ENCODE results near the gene OR10V1. TPM values are rescaled to one million over a fixed set of nuclear protein-coding genes. Genes with fewer than 3 reads are reported as not detected.
A peak's percentile ranks its signal among the peaks of the same experiment; 100 is the strongest.
"Not testable (repeated sequence)": the region's sequence is repeated elsewhere in the genome, so short reads cannot be mapped to it uniquely, and the experiment has no call there.

OR10V1 gene
- total RNA-seq, 1 donor from 2014 or later: not detected

DNA sequence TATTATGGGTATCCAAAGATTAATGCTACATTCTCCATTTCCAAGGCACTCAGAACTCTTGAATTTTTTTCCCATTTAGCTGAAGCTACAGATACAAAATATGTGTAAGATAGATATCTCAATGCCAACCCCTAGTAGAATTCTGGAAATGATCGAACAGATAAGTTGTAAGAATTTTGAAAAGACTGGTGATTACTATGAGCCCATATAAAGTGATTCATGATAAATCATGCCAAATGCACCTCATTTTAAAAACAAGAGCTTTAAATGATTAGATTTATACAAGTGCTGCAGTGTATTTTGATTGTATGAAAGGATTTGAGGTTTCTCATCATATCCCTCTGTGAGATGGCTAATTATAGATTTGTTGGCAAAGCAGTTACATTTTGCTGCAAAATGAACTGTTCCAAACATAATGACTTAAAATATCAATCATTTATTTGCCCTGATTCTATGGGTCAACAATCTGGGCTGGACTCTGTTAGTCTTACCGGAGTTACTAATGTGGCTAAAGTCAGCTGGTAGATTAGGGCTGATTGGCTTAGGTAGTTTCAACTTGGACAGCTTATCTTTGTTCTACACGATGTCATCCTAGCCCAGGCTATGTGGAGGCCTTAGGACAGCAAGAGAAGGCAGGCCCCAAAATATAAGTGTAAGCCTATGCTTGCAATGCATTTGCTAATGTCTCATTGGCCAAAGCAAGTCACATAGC, 3.4 kb downstream of the OR10V1 start:
- DNase-seq (ENCODE audit: low read depth in 2 of 2): no peak

DNA sequence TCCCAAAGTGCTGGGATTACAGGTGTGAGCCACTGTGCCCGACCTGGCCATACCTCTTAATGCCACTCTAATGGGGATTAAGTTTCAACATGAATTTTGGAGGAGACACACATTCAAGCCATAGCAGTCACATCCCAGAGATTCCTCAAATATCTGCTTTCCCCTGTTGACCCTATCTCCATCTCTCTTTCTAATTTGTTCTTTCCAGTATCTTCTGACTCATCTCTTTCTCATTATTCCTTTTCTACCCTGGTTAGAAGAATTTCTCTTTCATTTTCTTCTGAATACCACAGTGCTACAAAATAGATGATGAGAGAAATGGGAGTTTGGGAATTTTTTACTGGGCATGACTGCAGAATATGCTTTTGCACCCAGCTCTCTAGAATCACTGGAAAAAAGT, 5.1 kb downstream of the OR10V1 start:
- DNase-seq (ENCODE audit: low read depth in 2 of 2): no peak

DNA sequence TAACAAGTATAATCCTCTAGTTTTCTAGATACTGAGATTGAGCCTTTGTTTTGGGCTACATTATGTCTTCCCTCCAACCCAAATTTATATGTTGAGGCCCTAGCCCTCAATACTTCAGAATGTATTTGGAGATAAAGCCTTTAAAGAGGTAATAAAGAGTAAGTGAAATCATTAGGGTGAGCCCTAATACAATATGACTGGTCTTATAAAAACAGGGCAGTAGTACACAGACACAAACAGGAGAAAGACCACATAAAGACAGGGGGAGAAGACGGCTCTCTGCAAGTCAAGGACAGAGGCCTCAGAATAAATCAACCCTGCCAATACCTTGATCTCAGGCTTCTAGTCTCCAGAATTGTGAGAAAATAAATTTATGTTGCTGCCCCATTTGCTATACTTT, 6.3 kb downstream of the OR10V1 start:
- no peak for DNase-seq (ENCODE audit: low read depth in 2 of 2)

DNA sequence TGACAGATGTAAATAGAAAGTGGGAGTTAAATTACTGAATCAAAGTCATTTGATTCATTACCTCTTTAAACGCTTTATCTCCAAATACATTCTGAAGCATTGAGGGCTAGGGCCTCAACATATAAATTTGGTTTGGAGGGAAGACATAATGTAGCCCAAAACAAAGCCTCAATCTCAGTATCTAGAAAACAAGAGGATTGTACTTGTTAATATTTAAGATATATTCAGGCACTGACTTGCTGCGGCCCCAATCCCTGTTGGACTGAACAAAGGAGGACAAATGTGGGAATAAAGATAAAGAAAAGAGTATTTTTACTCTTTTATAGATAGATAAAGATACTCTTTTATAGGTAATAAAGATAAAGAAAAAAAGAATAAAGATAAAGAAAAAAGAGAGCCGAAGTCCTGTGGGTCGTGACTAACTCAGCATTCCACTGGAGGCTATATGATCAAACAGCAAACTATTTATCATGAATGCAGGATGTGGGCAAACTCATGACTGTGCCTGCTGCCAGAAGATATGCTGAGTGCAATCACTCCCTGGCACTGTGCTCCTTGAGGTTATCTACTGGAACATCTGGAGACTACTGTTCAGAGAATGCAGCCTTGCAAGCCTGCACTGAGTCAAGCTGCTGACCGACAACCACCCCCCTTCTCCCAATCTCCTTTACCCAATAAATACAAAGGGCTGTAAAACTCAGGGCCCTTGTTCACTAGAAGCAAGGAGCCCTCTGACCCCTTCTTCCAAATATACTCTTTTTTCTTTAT, 6.9 kb downstream of the OR10V1 start:
- peak in 1 of 2 donors; percentile 70 for DNase-seq (ENCODE audit: low read depth in 2 of 2)

DNA sequence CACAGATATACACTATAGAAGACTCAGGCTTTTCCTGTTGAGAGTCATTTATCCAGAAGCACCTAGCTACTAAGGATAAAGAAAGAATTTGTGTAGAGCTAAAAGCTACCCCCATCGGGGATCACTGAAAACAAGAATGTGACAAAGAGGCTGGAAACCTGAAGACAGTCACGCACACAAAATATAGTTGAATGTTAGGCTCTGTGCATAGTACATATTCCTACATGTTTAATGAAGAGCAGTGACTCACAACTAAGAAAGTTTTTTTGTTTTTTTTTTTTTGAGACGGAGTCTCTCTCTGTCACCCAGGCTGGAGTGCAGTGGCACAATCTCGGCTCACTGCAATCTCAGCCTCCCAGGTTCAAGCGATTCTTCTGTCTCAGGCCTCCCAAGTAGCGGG, 8.4 kb downstream of the OR10V1 start:
- DNase-seq (ENCODE audit: low read depth in 2 of 2): no peak

DNA sequence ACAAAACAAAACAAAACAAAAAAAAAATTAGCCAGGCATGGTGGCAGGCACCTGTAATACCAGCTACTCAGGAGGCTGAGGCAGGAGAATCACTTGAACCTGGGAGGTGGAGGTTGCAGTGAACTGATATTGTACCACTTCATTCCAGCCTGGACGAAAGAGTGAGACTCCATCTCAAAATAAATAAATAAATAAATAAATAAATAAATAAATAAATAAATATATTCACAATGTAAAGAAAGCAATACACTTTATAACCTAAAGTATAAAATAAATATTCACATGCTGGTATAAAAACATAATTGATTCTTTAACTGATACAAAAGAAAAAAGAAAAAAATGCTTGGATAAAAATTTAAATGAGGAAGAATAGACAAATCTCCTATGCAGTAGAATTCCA, 10.1 kb downstream of the OR10V1 start:
- not testable (repeated sequence) for DNase-seq (ENCODE audit: low read depth in 2 of 2)

DNA sequence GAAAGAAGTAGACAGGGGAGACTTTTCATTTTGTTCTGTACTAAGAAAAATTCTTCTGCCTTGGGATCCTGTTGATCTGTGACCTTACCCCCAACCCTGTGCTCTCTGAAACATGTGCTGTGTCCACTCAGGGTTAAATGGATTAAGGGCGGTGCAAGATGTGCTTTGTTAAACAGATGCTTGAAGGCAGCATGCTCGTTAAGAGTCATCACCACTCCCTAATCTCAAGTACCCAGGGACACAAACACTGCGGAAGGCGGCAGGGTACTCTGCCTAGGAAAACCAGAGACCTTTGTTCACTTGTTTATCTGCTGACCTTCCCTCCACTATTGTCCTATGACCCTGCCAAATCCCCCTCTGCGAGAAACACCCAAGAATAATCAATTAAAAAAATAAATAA, 13.5 kb downstream of the OR10V1 start:
- not testable (repeated sequence) for DNase-seq (ENCODE audit: low read depth in 2 of 2)

DNA sequence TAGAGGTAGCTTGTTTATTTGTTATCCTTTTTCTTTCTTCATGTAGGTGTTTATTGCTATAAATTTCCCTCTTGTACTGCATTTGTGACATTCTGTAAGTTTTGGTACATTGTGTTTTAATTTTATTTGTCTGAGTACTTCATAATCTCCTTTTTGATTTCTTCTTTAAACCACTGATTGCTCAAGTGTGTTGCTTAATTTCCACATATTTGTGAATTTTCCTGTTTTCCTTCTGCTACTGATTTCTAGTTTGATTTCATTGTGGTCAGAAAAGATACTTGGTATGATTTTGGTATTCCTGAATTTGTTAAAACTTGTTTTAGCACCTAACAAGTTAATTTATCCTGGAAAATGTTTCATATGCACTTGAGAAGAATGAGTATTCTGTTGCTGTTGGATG, 15.1 kb downstream of the OR10V1 start:
- DNase-seq (ENCODE audit: low read depth in 2 of 2): no peak

DNA sequence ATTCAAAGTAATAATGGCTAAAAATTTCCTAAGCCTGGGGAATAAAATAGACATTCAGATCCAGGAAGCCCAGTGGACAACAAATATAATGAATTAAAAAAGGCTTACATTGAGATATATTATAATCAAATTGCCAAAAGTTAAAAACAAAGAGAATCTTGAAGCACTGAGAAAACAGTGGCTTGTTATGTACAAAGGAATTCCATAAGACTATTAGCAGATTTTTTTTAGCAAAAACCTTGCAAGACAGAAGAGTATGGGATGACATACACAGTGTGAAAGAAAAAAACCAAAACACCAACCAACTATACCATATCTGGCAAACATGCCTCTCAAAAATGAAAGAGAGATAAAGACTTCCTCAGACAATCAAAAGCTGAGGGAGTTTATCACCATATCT, 20.7 kb downstream of the OR10V1 start:
- DNase-seq (ENCODE audit: low read depth in 2 of 2): no peak

DNA sequence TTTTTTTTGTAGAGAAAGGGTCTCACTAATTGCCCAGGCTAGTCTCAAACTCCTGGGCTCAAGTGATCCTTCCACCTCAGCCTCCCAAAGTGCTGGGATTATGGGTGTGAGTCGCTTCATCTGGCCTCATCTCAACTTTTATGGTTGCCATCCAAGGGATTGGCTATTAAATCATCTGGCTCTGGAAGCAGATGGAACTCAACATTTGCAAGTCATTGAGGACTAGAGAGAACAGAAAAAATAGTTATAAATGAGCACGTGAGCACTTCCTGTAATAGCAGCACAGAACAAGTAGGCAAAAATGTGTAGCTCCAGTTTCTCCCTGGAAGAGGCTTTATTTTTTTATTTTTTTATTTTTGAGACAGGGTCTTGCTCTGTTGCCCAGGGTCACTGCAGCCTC, 22.5 kb downstream of the OR10V1 start:
- DNase-seq (ENCODE audit: low read depth in 2 of 2): no peak

DNA sequence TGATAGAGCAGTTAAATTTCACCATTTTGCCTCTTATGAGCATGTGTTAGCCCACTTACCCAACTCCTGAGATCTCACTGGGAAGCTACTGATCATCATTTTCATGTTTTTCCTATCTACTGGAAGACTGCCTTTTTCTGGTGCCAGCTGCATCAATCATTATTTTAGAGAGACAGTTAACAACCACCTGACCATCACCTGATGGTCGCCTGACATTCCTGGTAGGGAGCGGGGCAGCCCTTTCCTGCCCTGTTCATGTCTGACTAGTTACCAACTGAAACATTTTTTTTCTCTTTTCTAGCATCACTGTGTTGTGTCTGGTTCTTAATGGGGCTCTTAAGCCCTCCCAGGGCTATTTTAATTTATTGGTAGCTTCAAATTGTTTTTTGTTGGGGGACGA, 24.6 kb downstream of the OR10V1 start:
- no peak for DNase-seq (ENCODE audit: low read depth in 2 of 2)

DNA sequence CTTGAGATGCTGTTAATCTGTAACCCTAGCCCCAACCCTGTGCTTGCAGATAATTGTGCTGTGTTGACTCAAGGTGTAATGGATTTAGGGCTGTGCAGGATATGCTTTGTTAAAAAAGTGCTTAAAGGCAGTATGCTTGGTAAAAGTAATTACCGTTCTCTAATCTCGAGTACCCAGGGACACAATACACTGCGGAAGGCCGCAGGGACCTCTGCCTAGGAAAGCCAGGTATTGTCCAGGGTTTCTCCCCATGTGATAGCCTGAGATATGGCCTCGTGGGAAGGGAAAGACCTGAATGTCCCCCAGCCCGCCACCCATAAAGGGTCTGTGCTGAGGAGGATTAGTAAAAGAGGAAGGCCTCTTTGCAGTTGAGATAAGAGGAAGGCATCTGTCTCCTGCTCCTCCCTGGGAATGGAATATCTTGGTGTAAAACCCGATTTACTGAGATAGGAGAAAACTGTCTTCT, 32.4 kb downstream of the OR10V1 start:
- DNase-seq (ENCODE audit: low read depth in 2 of 2): not testable (repeated sequence)

DNA sequence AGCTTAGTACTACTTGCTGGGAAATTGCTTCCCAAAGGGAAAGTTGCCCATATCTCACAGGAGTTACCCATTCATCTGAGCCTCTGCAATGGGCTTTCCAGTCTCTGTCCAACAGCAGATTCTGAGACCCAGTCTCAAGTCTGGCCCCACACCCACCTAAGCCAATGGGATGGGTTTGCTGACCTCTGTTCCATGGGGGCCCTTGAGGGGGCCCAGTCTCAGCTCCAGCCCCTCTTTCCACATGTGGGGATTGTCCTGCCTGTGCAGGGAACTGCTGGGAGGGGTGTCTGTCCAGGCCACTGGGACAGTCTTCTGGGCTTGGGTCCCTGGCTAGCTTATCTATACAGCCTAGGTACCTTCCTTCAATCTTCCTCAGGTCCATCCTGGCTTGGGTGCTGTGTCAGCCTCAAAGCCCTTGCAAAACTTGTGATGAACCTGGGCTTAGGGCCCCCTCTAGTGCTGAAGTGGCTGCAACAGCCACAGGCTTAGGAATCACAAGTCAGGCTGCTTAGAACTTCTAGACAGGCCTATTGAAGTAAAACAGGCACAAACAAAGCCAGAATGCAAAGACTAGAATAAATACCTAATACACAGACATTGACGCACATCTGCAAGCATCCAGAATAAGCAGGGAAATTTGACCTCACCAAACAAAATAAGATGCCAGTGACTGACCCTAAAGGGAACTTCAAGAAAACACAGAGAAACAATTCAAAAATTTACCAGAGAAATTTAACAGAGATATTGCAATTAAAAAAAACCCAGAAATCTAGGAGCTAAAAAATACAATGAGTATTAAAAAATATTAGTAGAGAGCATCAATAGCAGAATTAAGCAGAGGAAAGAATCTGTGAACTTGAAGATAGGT, 33.1 kb downstream of the OR10V1 start:
- DNase-seq (ENCODE audit: low read depth in 2 of 2): peak; percentile 71 to 81

DNA sequence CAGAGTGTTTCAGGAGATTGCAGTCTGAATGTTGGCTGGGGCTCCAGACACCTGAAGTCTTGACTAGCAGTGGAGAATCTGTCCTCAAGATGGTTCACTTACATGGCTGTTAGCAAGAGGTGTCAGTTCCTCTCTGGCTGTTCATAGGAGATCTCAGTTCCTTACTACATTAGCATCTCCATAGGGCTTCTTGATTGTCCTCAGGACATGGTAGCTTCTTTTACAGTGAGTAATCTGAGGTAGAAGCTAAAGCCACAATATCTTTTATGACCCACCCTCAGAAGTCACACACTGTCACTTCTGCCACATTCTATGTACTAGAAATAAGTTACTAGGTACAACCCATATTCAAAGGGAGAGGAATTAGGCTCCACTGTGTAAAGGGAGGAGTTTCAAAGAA, 34.3 kb downstream of the OR10V1 start:
- no peak for DNase-seq (ENCODE audit: low read depth in 2 of 2)

DNA sequence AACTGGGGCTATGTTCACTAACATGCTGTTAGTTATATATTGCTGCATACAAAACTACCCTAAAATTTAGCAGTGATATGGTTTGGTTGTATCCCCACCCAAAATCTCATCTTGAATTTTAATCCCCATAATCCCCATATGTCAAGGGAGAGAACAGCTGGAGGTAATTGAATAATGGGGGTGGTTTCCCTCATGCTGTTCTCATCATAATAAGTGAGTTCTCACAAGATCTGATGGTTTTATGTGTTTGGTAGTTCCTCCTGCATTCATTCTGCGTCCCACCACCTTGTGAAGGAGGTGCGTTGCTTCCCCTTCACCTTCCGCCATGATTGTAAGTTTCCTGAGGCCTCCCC, 34.9 kb downstream of the OR10V1 start:
- no peak for DNase-seq (ENCODE audit: low read depth in 2 of 2)

DNA sequence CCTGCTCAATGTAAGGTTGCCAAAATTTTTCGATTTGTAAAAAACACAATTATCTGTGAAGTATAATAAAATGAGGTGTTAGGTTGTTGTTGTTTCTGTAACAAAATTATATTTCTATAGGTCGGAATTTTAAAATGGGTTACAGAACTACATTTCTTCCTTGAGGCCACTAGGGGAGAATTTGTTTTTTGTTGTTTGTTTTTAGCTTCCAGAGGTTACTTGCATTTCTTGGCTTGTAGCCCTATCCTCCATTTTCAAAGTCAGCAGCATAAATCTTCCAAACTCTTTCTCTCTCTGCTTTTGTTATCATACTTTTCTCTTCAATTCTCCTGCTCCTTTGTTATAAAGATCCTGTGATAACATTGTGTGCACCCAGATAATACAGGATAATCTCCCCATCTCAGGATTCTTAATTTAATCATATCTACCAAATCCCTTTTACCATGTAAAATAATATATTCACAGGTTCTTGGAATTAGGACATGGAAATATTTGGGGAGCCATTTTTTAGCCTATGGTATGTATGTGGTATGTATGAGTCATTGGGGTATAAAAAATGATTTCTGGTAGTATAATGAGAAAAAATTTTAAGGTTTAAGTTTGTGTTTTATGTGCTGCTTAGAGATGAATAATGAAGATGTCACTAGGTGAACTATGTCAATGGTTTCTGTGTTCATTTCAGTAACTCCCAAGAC, 35.4 kb downstream of the OR10V1 start:
- no peak for DNase-seq (ENCODE audit: low read depth in 2 of 2)

DNA sequence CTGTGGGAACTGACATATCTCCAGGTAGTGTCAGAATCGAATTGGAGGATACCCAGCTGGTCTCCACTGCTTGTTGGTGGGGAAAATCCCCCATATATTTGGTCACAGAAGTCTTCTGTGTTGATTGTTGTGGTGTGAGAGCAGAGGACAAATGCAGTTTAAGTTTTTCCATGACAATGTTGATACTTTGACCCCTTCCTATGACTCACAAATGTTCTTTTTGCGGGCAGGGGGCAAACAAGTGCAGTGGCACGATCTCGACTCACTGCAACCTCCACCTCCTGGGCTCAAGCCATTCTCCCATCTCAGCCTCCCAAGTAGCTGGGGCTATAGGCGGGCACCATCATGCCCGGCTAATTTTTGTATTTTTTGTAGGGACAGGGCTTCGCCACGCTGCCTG, 37.4 kb downstream of the OR10V1 start:
- peak in 1 of 2 donors; percentile 20 for DNase-seq (ENCODE audit: low read depth in 2 of 2)

DNA sequence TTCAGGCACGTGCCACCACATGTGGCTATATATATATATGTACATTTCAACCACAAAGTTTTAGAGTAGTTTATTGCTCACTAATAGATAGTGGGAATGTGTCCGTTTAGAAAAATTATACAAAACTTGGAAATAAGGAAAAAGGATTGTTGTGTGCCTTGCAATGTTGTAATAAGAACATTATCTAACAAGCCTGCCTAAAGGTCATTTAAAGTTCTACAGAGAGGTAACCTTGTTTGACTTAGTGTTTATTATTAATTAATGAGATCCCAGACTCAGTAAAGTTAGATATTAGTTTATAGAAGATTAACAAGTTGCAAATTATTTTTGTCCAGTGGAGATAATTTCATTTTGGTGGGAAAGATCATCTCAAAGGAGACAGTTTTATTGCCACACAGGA, 39.4 kb downstream of the OR10V1 start:
- no peak for DNase-seq (ENCODE audit: low read depth in 2 of 2)

DNA sequence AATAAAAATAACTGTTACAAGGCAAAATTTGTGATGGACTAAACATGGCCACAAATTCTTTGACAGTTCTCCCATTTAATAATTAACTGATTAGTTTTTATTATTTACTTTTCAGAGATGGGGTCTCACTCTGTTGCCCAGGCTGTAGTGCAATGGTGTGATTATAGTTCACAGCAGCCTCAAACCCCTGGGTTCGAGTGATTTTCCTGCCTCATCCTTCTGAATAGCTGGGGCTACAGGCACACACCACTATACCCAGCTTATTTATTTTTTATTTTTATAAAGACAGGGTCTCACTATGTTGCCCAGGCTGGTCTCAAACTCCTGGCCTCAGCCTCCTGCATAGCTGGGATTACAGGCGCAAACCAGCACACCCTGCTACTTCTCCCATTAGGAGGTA, 40.4 kb downstream of the OR10V1 start:
- DNase-seq (ENCODE audit: low read depth in 2 of 2): no peak

DNA sequence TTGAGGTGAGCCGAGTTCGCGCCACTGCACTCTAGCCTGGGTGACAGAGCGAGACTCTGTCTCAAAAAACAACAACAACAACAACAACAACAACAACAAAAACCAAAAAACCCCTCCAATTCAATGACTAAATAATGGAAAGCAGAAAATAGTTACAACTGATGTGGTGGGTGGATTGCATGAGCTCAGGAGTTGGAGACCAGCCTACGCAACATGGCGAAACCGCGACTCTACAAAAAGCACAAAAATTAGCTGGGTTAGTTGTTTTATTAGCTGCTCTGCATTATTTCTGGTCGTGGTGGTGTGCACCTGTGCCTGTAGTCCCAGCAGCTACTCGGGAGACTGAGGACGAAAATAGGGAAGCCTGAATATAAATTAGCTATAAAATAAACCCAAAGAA, 42.2 kb downstream of the OR10V1 start:
- DNase-seq (ENCODE audit: low read depth in 2 of 2): no peak

DNA sequence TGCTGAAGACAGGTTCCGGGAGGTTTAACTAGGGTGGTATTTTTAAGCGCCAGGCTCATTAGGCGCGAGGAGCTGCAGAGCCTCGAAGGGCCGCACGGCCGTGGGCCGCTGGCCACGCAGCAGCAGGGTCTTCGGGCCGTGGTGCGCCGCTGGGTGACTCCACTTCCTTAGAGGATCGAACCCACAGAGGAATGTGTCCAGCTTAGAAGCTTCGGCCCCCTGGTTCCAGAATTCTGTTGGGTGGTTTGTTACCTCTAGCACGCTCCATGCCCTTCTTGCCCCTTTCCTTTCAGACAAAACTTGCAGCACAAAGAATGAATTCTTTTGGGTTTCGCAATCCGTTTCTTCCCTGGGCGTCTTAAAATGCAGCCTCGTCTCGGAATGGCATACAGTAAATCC, 44.0 kb downstream of the OR10V1 start:
- DNase-seq (ENCODE audit: low read depth in 2 of 2): no peak
